Measurements from ENCODE around the gene RUNDC3A.

GRCh38 chr17:44324092-44324570 is 15.7 kb downstream of the RUNDC3A start:
- no peak for TF ChIP-seq MAFK (IDR thresholded peaks at IDR 0.05; ENCODE audit: low read depth, low read length)
- no peak for TF ChIP-seq CTCF (IDR thresholded peaks at IDR 0.05; ENCODE audit: control extremely low read depth in 1 of 3, insufficient read depth in 1 of 3, low read depth in 1 of 3, low read length in 3 of 3)
- TF ChIP-seq RNF2 (IDR thresholded peaks at IDR 0.05; ENCODE audit: borderline replicate concordance, low read depth, low read length, missing control alignments, poor library complexity, severe bottlenecking): no peak
- TF ChIP-seq FOSL1 (IDR thresholded peaks at IDR 0.05; ENCODE audit: insufficient read depth, low read depth, low read length): no peak
- TF ChIP-seq SRF (IDR thresholded peaks at IDR 0.05; ENCODE audit: low read depth, low read length): no peak
- TF ChIP-seq TEAD4 (IDR thresholded peaks at IDR 0.05; ENCODE audit: low read depth, low read length): no peak
- no peak for TF ChIP-seq CEBPB (IDR thresholded peaks at IDR 0.05; ENCODE audit: low read depth, low read length)
- no peak for TF ChIP-seq JUN (IDR thresholded peaks at IDR 0.05; ENCODE audit: low read depth, low read length)
- no peak for TF ChIP-seq SIN3A (conservative IDR thresholded peaks at IDR 0.05 in 1 of 2, IDR thresholded peaks at IDR 0.05 in 1 of 2; ENCODE audit: low read depth in 1 of 2, low read length in 2 of 2)
- TF ChIP-seq TCF12 (IDR thresholded peaks at IDR 0.05; ENCODE audit: low read depth, low read length): no peak
- no peak for TF ChIP-seq HDAC2 (IDR thresholded peaks at IDR 0.05; ENCODE audit: borderline replicate concordance in 1 of 2, low read depth in 2 of 2, low read length in 2 of 2)
- TF ChIP-seq EP300 (IDR thresholded peaks at IDR 0.05; ENCODE audit: borderline replicate concordance in 1 of 2, low read depth in 2 of 2, low read length in 2 of 2): no peak
